Osteoblast (primary cell): ENCODE results near the gene ZFP92. TPM values are rescaled to one million over a fixed set of nuclear protein-coding genes. Genes with fewer than 3 reads are reported as not detected.
A peak's percentile ranks its signal among the peaks of the same experiment; 100 is the strongest.

Experiments used
- DNase-seq: peaks from one replicate; pipeline ENCODE4 v3.0.0; 2011; ENCODE audit warnings: low spot score, mixed read lengths; ENCODE audit not compliant: insufficient read length; ENCODE audit errors: missing footprints
- H2AFZ ChIP-seq: 2 replicates; pipeline ENCODE4 v1.6.0; 2011; ENCODE audit warnings: mild to moderate bottlenecking, low read length
- H3K27ac ChIP-seq: 2 replicates; pipeline ENCODE4 v1.5.1; 2011; ENCODE audit warnings: mild to moderate bottlenecking, low read depth, low read length, moderate library complexity
- H3K27me3 ChIP-seq: 2 replicates; pipeline ENCODE4 v1.6.0; 2012; ENCODE audit warnings: mild to moderate bottlenecking, control low read depth, inconsistent platforms, low read length, moderate library complexity; ENCODE audit not compliant: insufficient read depth
- H3K36me3 ChIP-seq: 2 replicates; pipeline ENCODE4 v1.5.1; 2011; ENCODE audit warnings: mild to moderate bottlenecking, low read length, control low read depth, moderate library complexity; ENCODE audit not compliant: insufficient read depth
- H3K4me1 ChIP-seq: 2 replicates; pipeline ENCODE4 v1.5.1; 2011; ENCODE audit warnings: mild to moderate bottlenecking, low read length, control low read depth, moderate library complexity; ENCODE audit not compliant: insufficient read depth
- H3K4me2 ChIP-seq: 2 replicates; pipeline ENCODE4 v1.6.0; 2011; ENCODE audit warnings: mild to moderate bottlenecking, low read length; ENCODE audit not compliant: insufficient read depth
- H3K4me3 ChIP-seq: fragments of 200-600 bp; sonication (generic); 3 replicates; pipeline ENCODE4 v1.5.1; 2012; ENCODE audit warnings: mild to moderate bottlenecking, low read length, inconsistent platforms; ENCODE audit not compliant: insufficient read depth
- H3K79me2 ChIP-seq: 2 replicates; pipeline ENCODE4 v1.6.0; 2012; ENCODE audit warnings: mild to moderate bottlenecking, low read length, control low read depth, inconsistent platforms; ENCODE audit not compliant: insufficient read depth
- H3K9me3 ChIP-seq: 2 replicates; pipeline ENCODE4 v1.5.1; 2011; ENCODE audit warnings: low read depth, low read length, control low read depth
- H4K20me1 ChIP-seq: 2 replicates; pipeline ENCODE4 v1.6.0; 2012; ENCODE audit warnings: mild to moderate bottlenecking, low read length, control low read depth; ENCODE audit not compliant: insufficient read depth
- CTCF ChIP-seq: IDR thresholded peaks from 2 replicates; pipeline ENCODE4 v1.5.1; 2011; ENCODE audit warnings: mild to moderate bottlenecking, low read depth, low read length, moderate library complexity; ENCODE audit errors: extremely low read depth
- total RNA-seq: library from RNA; depleted of rRNA; stranded (reverse); fragments of >200 nt; gene quantifications from 2 replicates; pipeline ENCODE4 v1.2.3, GENCODE V29; 2012

ZFP92 gene
- total RNA-seq, 1 donor = not detected

- TF ChIP-seq CTCF = no peak
- Histone ChIP-seq H3K27me3 (peaks cover 4% of the 10 kb centered on the region), H3K4me2 (no peak overlapping the region), H3K27ac (no peak overlapping the region), H3K79me2 (no peaks in the 10 kb centered on the region), H2AFZ (no peak overlapping the region), H3K4me1 (no peaks in the 10 kb centered on the region), H4K20me1 (no peaks in the 10 kb centered on the region), H3K4me3 (no peak overlapping the region), H3K9me3 (no peaks in the 10 kb centered on the region), H3K36me3 (no peaks in the 10 kb centered on the region)
- peak; percentile 78 for DNase-seq
Observed at GRCh38 chrX:153433161-153433680, 21.9 kb downstream of the ZFP92 start.

GRCh38 chrX:153433781-153434285 is 22.6 kb downstream of the ZFP92 start:
- Histone ChIP-seq H2AFZ (no peak overlapping the region), H4K20me1 (no peaks in the 10 kb centered on the region), H3K27ac (no peak overlapping the region), H3K4me3 (no peak overlapping the region), H3K27me3 (peaks cover 4% of the 10 kb centered on the region), H3K4me2 (no peak overlapping the region), H3K4me1 (no peaks in the 10 kb centered on the region), H3K9me3 (no peaks in the 10 kb centered on the region), H3K79me2 (no peaks in the 10 kb centered on the region), H3K36me3 (no peaks in the 10 kb centered on the region)
- DNase-seq = peak; percentile 65
- no peak for TF ChIP-seq CTCF

DNA sequence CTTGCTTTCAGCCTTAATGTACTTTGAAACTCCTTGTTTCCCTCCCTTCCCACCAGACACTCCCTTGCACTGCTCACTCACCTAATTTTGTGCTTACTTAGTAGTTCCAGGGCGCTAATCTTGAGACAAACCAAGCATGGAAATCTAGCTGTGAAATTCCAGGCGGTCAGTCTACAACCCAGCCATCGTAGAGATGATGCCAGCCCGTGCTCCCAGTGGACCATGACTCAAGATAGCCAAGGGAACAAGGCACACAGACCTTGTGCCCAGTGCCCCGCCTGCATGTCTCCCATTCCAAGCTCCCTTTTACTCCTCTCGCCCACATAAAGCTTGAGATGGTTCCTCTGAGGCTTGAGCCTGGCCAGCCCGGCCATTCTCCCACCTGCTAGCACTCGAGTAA is 23.5 kb downstream of the ZFP92 start:
- Histone ChIP-seq H3K36me3 (no peaks in the 10 kb centered on the region), H4K20me1 (no peaks in the 10 kb centered on the region)
- no peak for TF ChIP-seq CTCF

GRCh38 chrX:153435845-153436244 is 24.6 kb downstream of the ZFP92 start:
- no peaks in the 10 kb centered on the region for H3K4me1 ChIP-seq
- H3K4me3 ChIP-seq = no peak overlapping the region
- TF ChIP-seq CTCF = no peak
- H3K27me3 ChIP-seq = peaks cover 4% of the 10 kb centered on the region
- no peak overlapping the region for H2AFZ ChIP-seq
- no peaks in the 10 kb centered on the region for H4K20me1 ChIP-seq
- no peak overlapping the region for H3K27ac ChIP-seq
- H3K36me3 ChIP-seq = no peaks in the 10 kb centered on the region
- no peaks in the 10 kb centered on the region for H3K79me2 ChIP-seq
- H3K4me2 ChIP-seq = no peak overlapping the region
- peak; percentile 58 for DNase-seq
- no peaks in the 10 kb centered on the region for H3K9me3 ChIP-seq

More for the DNA sequence above, 23.5 kb downstream of the ZFP92 start:
- Histone ChIP-seq H3K27me3 (peaks cover 4% of the 10 kb centered on the region), H3K4me2 (no peak overlapping the region), H3K4me1 (no peaks in the 10 kb centered on the region), H3K79me2 (no peaks in the 10 kb centered on the region), H3K9me3 (no peaks in the 10 kb centered on the region), H2AFZ (no peak overlapping the region), H3K4me3 (no peak overlapping the region), H3K27ac (no peak overlapping the region)
- DNase-seq = peak; percentile 31
